Suppressor macrophage treated with lipopolysaccharide for 1 hour (primary cell): ENCODE results near the gene GALNT7.

ENCODE experiments used
- DNase-seq, 3 donors: peaks; one replicate each; pipeline ENCODE4 v3.0.0-alpha.2; 2020 to 2022

Gene GALNT7

GRCh38 chr4:173237152-173237551 is 68.5 kb downstream of the GALNT7 start:
- peak in 1 of 3 donors; percentile 12 for DNase-seq

GRCh38 chr4:173237762-173238161 is 69.2 kb downstream of the GALNT7 start:
- DNase-seq = peak in 2 of 3 donors; percentile 30 to 34

GRCh38 chr4:173240696-173241095 is 72.1 kb downstream of the GALNT7 start:
- DNase-seq = peak in 1 of 3 donors; percentile 2

- DNase-seq = peak in 2 of 3 donors; percentile 15 to 22
Observed at GRCh38 chr4:173242466-173243250, 74.0 kb downstream of the GALNT7 start.

- peak in 1 of 3 donors; percentile 33 for DNase-seq
Observed at GRCh38 chr4:173243321-173243720, 74.7 kb downstream of the GALNT7 start.

- DNase-seq = peak in 1 of 3 donors; percentile 32
Observed at GRCh38 chr4:173243917-173244658, 75.5 kb downstream of the GALNT7 start.

GRCh38 chr4:173245952-173246351 is 77.3 kb downstream of the GALNT7 start:
- DNase-seq = peak; percentile 45 to 64 (median 60)

- DNase-seq = no peak
Observed at GRCh38 chr4:173246719-173247118, 78.1 kb downstream of the GALNT7 start.

- DNase-seq = no peak
Observed at GRCh38 chr4:173247321-173247720, 78.7 kb downstream of the GALNT7 start.

- no peak for DNase-seq
Observed at GRCh38 chr4:173248690-173249089, 80.1 kb downstream of the GALNT7 start.

- peak; percentile 73 to 90 (median 87) for DNase-seq
Observed at GRCh38 chr4:173252024-173252935, 83.7 kb downstream of the GALNT7 start.

GRCh38 chr4:173253561-173253960 is 85.0 kb downstream of the GALNT7 start:
- DNase-seq = no peak

GRCh38 chr4:173254646-173255045 is 86.0 kb downstream of the GALNT7 start:
- no peak for DNase-seq

GRCh38 chr4:173256825-173257224 is 88.2 kb downstream of the GALNT7 start:
- no peak for DNase-seq

GRCh38 chr4:173257732-173258717 is 89.4 kb downstream of the GALNT7 start:
- peak; percentile 66 to 79 (median 71) for DNase-seq

- DNase-seq = no peak
Observed at GRCh38 chr4:173258866-173259265, 90.3 kb downstream of the GALNT7 start.

- no peak for DNase-seq
Observed at GRCh38 chr4:173259310-173259709, 90.7 kb downstream of the GALNT7 start.

GRCh38 chr4:173261052-173261451 is 92.4 kb downstream of the GALNT7 start:
- no peak for DNase-seq

- DNase-seq = no peak
Observed at GRCh38 chr4:173262375-173262774, 93.8 kb downstream of the GALNT7 start.

GRCh38 chr4:173264245-173264644 is 95.6 kb downstream of the GALNT7 start:
- DNase-seq = no peak

- DNase-seq = no peak
Observed at GRCh38 chr4:173264684-173265185, 96.1 kb downstream of the GALNT7 start.
